DMS153 treated with DMSO at 0.1 percent for 48 hours (cell line): ENCODE measurements around the gene ART4.
A peak's percentile ranks its signal among the peaks of the same experiment; 100 is the strongest.

Source experiments
- DNase-seq: peaks from one replicate; lab custom pipeline; 2025; ENCODE audit not compliant: unreplicated experiment; lab: John Stamatoyannopoulos, UW

The ART4 gene

GRCh38 chr12:14811486-14811885, 31.8 kb downstream of the ART4 start:
- DNase-seq, result no peak

GRCh38 chr12:14810953-14811483, 32.3 kb downstream of the ART4 start:
- DNase-seq, result no peak

- DNase-seq, result no peak
These were observed 33.0 kb downstream of the ART4 start for GRCh38 chr12:14810167-14810952.

- no peak for DNase-seq
These were observed 39.5 kb downstream of the ART4 start for GRCh38 chr12:14803830-14804160.

GRCh38 chr12:14803011-14803829, 40.1 kb downstream of the ART4 start, which contains the start of the genes C12orf60 and WBP11:
TSS of gene C12orf60 (plus strand) at chr12:14803670. CDS start at chr12:14822936, 19,266 bp downstream.
TSS of gene WBP11 (minus strand) at chr12:14803478. CDS start at chr12:14801383, 2,095 bp downstream.
- peak; percentile 98 for DNase-seq

GRCh38 chr12:14802721-14803010, 40.7 kb downstream of the ART4 start:
- DNase-seq, result no peak

- no peak for DNase-seq
These were observed 41.1 kb downstream of the ART4 start for GRCh38 chr12:14802247-14802646.

- no peak for DNase-seq
These were observed 48.3 kb downstream of the ART4 start for GRCh38 chr12:14795028-14795448.

- no peak for DNase-seq
These were observed 57.8 kb downstream of the ART4 start for GRCh38 chr12:14785568-14785967.

GRCh38 chr12:14784471-14784870, 58.9 kb downstream of the ART4 start:
- no peak for DNase-seq

- no peak for DNase-seq
These were observed 60.6 kb downstream of the ART4 start for GRCh38 chr12:14782756-14783155.

- DNase-seq, result no peak
These were observed 61.8 kb downstream of the ART4 start for GRCh38 chr12:14781563-14781962.

GRCh38 chr12:14780859-14781258, 62.5 kb downstream of the ART4 start:
- no peak for DNase-seq

- no peak for DNase-seq
These were observed 63.5 kb downstream of the ART4 start for GRCh38 chr12:14779834-14780233.

- DNase-seq, result peak; percentile 10
These were observed 66.1 kb downstream of the ART4 start for GRCh38 chr12:14777271-14777670.

- DNase-seq, result no peak
These were observed 66.9 kb downstream of the ART4 start for GRCh38 chr12:14776236-14776961.

- no peak for DNase-seq
These were observed 67.7 kb downstream of the ART4 start for GRCh38 chr12:14775636-14775980.
